ENCODE measurements around the gene GJC1.

DNA sequence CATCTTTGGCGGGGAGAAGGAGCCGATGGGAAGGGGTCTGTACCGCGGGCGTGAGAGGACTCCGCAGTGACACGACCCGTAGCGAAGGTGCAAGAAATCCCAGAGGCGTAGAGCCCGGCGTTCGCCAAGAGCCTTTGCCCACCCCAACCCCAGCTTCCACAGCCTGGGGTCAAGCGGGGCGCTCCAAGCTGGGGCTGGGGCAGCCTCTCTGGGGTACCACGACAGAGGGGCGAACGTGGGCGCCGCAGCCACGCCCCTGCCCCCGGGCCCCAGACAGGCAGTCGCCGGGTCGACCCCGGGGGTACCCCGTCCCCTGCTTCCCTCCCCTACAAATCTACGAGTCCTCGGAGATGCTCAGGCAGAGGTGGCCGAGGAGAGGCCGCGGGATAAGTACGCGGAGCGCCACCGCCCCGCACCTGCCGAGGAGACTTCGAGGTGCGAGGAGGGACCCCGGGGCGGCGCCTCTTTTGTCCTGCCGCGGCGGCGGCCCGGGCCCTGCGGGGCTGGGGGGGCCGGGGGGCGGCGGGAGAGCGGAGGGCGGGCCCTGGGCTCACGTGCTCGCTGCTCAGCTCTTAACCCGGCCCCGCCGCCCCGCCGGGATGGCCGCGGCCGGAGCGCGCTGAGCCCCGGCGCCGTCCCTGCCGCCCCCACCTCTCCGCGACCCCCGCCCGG lies 71.5 kb downstream of the GJC1 start, which contains the start of gene ADAM11:
- TF ChIP-seq, protein P1, sequence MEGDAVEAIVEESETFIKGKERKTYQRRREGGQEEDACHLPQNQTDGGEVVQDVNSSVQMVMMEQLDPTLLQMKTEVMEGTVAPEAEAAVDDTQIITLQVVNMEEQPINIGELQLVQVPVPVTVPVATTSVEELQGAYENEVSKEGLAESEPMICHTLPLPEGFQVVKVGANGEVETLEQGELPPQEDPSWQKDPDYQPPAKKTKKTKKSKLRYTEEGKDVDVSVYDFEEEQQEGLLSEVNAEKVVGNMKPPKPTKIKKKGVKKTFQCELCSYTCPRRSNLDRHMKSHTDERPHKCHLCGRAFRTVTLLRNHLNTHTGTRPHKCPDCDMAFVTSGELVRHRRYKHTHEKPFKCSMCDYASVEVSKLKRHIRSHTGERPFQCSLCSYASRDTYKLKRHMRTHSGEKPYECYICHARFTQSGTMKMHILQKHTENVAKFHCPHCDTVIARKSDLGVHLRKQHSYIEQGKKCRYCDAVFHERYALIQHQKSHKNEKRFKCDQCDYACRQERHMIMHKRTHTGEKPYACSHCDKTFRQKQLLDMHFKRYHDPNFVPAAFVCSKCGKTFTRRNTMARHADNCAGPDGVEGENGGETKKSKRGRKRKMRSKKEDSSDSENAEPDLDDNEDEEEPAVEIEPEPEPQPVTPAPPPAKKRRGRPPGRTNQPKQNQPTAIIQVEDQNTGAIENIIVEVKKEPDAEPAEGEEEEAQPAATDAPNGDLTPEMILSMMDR (IDR thresholded peaks at IDR 0.05) = no peak
- no peak for TF ChIP-seq POLR2A (IDR thresholded peaks at IDR 0.05)
